BJ (cell line): ENCODE measurements around the gene GCSAM. TPM values are rescaled to one million over a fixed set of nuclear protein-coding genes. Genes with fewer than 3 reads are reported as not detected.

ENCODE experiments used
- CTCF ChIA-PET: fragments of 350-600 bp; formaldehyde crosslinking; extraction: SDS; loops from one replicate; lab custom pipeline; 2021; ENCODE audit warnings: antibody characterized with exemption, inconsistent platforms; lab: Yijun Ruan, JAX
- POLR2A ChIA-PET: fragments of 300-600 bp; sonication (Branson Sonifier 250); formaldehyde crosslinking; extraction: SDS; loops from one replicate; lab custom pipeline; 2021; ENCODE audit warnings: antibody characterized with exemption; lab: Charles Lee
- DNase-seq: peaks from one replicate; pipeline ENCODE4 v3.0.0-alpha.2; 2011; ENCODE audit warnings: low read depth
- H3K27me3 ChIP-seq: 2 replicates; pipeline ENCODE4 v1.6.0; 2011; ENCODE audit warnings: low read length; ENCODE audit not compliant: control insufficient read depth, insufficient read depth
- H3K36me3 ChIP-seq: 2 replicates; pipeline ENCODE4 v1.5.1; 2011; ENCODE audit warnings: low read length; ENCODE audit not compliant: control insufficient read depth, insufficient read depth
- H3K4me3 ChIP-seq: 2 replicates; pipeline ENCODE4 v1.5.1; 2011; ENCODE audit warnings: low read depth, mild to moderate bottlenecking, control low read depth, low read length
- polyA minus RNA-seq: library from RNA; depleted of rRNA, polyadenylated mRNA; stranded (reverse); fragments of >200 nt; gene quantifications from 2 replicates; pipeline ENCODE4 v1.2.3, GENCODE V29; 2011; rRNA and poly(A)+ RNA removed
- polyA plus RNA-seq: library from polyadenylated mRNA; depleted of rRNA; stranded (reverse); fragments of >200 nt; gene quantifications from 2 replicates; pipeline ENCODE4 v1.2.3, GENCODE V29; 2011; rRNA removed
- TF ChIP-seq, protein P1 (sequence below): IDR thresholded peaks from 2 replicates; pipeline ENCODE4 v1.5.1; 2011; ENCODE audit warnings: low read depth, mild to moderate bottlenecking, control low read depth, inconsistent platforms, low read length, moderate library complexity; ENCODE audit not compliant: insufficient read depth

The GCSAM gene, protein sequence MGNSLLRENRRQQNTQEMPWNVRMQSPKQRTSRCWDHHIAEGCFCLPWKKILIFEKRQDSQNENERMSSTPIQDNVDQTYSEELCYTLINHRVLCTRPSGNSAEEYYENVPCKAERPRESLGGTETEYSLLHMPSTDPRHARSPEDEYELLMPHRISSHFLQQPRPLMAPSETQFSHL
- polyA plus RNA-seq (not detected in 2 replicates), polyA minus RNA-seq (not detected in 2 replicates)

DNA sequence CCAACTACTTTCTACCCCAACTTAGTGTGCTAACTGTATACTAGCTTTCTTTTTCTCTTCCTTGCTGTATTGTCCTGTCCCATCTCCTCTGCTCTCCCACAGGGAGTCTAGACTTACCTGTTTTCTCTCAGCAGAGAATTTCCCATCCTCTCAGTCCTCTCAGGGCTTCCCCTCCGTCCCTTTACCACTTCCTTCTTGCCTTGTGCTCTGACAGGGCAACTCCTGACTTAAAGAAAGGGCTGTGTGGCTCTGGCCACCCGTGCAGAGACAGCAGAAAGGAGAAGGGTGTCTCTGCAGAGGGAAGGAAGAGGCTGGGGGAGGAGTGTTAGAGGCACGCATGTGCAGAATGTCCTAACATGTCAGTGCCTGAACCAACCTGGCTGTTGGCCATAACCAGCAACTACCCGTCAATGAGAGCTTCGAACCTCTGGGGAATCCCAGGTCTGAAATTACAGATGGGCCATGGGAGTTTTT, at the start of gene GCSAM:
Gene GCSAM (minus strand): TSS at position 274 of the 474 bp plus-strand sequence. CDS start 128 bp downstream, at position 146.
- CTCF ChIA-PET = interaction anchor here (0.9 kb wide), 1 partner anchor 12 kb away, joined by 3 read pairs; no protein-coding TSS in a partner anchor
- H3K36me3 ChIP-seq = no peaks in the 10 kb centered on the region
- TF ChIP-seq, protein P1, sequence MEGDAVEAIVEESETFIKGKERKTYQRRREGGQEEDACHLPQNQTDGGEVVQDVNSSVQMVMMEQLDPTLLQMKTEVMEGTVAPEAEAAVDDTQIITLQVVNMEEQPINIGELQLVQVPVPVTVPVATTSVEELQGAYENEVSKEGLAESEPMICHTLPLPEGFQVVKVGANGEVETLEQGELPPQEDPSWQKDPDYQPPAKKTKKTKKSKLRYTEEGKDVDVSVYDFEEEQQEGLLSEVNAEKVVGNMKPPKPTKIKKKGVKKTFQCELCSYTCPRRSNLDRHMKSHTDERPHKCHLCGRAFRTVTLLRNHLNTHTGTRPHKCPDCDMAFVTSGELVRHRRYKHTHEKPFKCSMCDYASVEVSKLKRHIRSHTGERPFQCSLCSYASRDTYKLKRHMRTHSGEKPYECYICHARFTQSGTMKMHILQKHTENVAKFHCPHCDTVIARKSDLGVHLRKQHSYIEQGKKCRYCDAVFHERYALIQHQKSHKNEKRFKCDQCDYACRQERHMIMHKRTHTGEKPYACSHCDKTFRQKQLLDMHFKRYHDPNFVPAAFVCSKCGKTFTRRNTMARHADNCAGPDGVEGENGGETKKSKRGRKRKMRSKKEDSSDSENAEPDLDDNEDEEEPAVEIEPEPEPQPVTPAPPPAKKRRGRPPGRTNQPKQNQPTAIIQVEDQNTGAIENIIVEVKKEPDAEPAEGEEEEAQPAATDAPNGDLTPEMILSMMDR = no peak
- H3K27me3 ChIP-seq = no peaks in the 10 kb centered on the region
- POLR2A ChIA-PET = no interaction called here
- no peak for DNase-seq
- H3K4me3 ChIP-seq = no peak within 1 kb of the TSS

DNA sequence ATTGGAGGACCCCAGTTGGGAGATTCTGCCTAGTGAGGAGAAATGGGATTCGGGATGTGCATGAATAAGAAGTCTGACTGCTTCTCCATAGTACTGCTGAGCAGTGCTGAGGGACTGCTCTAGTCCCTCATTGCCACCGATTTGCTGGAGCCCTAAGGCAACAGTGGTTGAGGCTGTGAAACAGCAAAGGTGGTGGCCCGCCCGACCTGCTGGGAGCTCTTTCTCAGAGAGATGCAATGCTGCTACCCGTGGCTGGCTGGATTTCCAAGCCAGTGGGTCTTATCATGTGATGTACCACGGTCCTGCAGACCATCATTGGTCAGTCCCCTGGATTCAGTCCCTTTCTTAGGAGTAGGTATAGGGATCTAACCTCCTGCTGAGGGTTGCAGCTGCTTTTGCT, 42.6 kb upstream of the GCSAM start:
- ChIA-PET CTCF (no interaction called here), POLR2A (no interaction called here)
- no peak for DNase-seq
- Histone ChIP-seq H3K36me3 (no peaks in the 10 kb centered on the region), H3K27me3 (no peaks in the 10 kb centered on the region), H3K4me3 (no peak overlapping the region)
- TF ChIP-seq, protein P1 = no peak

DNA sequence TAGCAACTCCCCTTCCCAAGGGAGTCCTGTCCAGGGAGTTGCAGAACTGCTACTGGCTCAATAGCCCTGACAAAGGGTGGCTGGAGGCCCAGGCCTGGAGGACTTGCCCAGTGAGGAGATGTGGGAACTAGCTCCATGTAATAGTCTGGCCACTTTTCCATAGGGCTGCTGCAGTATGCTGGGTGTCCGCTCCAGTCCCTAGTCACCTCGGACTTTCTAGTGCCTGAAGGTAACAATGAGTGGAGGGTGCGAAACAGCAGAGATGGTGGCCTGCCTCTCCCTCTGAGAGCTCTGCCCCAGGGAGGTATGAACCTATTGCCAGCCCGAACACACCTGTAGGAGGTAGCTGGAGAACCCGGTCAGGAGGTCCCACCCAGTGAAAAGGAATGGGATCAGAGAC, 42.0 kb upstream of the GCSAM start:
- no peak for DNase-seq
- POLR2A ChIA-PET = no interaction called here
- CTCF ChIA-PET = no interaction called here

DNA sequence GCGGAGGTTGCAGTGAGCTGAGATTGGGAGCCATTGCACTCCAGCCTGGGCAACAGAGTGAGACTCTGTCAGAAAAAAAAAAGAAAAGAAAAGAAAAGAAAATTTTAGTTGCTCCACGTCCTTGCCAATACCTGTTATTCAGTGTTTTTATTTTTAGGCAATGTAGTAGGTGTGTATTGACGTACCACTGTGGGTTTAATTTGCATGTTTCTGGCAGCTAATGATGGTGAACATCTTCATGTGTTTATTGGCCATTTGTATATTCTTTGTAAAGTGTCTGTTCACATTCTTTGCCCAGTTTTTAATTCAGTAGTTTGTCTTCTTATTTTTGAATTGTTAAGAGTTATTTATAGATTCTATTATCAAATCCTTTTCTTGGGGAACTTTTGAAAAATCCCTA, 38.1 kb upstream of the GCSAM start:
- Histone ChIP-seq H3K4me3 (no peak overlapping the region), H3K27me3 (no peaks in the 10 kb centered on the region), H3K36me3 (no peaks in the 10 kb centered on the region)
- CTCF ChIA-PET = no interaction called here
- TF ChIP-seq, protein P1 = no peak
- no peak for DNase-seq
- POLR2A ChIA-PET = no interaction called here

More for the DNA sequence above, 42.0 kb upstream of the GCSAM start:
- TF ChIP-seq, protein P1 = no peak
- no peak overlapping the region for H3K4me3 ChIP-seq
- H3K36me3 ChIP-seq = no peaks in the 10 kb centered on the region
- H3K27me3 ChIP-seq = no peaks in the 10 kb centered on the region

DNA sequence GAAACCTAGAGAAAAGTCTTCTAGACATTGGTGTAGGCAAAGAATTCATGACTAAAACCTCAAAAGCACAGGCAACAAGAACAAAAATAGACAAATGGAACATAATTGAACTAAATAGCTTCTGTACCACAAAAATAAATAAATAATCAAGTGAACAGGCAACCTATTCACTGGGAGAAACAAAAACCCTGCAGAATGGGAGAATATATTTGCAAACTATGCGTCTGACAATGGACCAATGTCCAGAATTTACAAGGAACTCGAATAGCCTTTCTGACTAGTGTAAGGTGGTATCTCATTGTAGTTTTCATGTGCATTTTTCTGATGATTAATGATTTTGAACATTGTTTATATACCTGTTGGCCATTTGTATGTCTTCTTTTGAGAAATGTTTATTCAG, 37.0 kb upstream of the GCSAM start:
- no peak overlapping the region for H3K4me3 ChIP-seq
- TF ChIP-seq, protein P1 = no peak
- no peak for DNase-seq
- ChIA-PET POLR2A (no interaction called here), CTCF (interaction anchor here (1.3 kb wide), 1 partner anchor 59 kb away, joined by 4 read pairs; no protein-coding TSS in a partner anchor)
- no peaks in the 10 kb centered on the region for H3K27me3 ChIP-seq
- H3K36me3 ChIP-seq = no peaks in the 10 kb centered on the region
